Cortex of kidney (tissue), 1 donor: Measurements from ENCODE around the gene USP30.
A peak's percentile ranks its signal among the peaks of the same experiment; 100 is the strongest.
"Not testable (repeated sequence)": the region's sequence is repeated elsewhere in the genome, so short reads cannot be mapped to it uniquely, and the experiment has no call there.

ENCODE experiments used
- DNase-seq: peaks from one replicate; lab custom pipeline; 2025; lab: John Stamatoyannopoulos, UW

Gene USP30

GRCh38 chr12:109053382-109054123 is 1.2 kb downstream of the USP30 start:
- DNase-seq, result no peak

- DNase-seq, result not testable (repeated sequence)
These were observed 1.7 kb downstream of the USP30 start for GRCh38 chr12:109054124-109054513.

- no peak for DNase-seq
These were observed 2.1 kb downstream of the USP30 start for GRCh38 chr12:109054520-109054919.

- DNase-seq, result no peak
These were observed 4.5 kb downstream of the USP30 start for GRCh38 chr12:109056891-109057290.

- no peak for DNase-seq
These were observed 5.0 kb downstream of the USP30 start for GRCh38 chr12:109057376-109057775.

GRCh38 chr12:109058773-109059172 is 6.4 kb downstream of the USP30 start:
- no peak for DNase-seq

GRCh38 chr12:109064143-109064542 is 11.8 kb downstream of the USP30 start:
- no peak for DNase-seq

- no peak for DNase-seq
These were observed 12.9 kb downstream of the USP30 start for GRCh38 chr12:109065154-109065852.

GRCh38 chr12:109065853-109066193 is 13.4 kb downstream of the USP30 start:
- DNase-seq, result no peak

GRCh38 chr12:109069307-109070271 is 17.2 kb downstream of the USP30 start:
- DNase-seq, result no peak

GRCh38 chr12:109074866-109075265 is 22.5 kb downstream of the USP30 start:
- no peak for DNase-seq

GRCh38 chr12:109082751-109083150 is 30.4 kb downstream of the USP30 start:
- DNase-seq, result no peak

- no peak for DNase-seq
These were observed 32.0 kb downstream of the USP30 start for GRCh38 chr12:109084425-109084824.

- DNase-seq, result no peak
These were observed 33.2 kb downstream of the USP30 start for GRCh38 chr12:109085590-109085989.

GRCh38 chr12:109087250-109087649 is 34.9 kb downstream of the USP30 start:
- DNase-seq, result no peak

GRCh38 chr12:109088818-109089217 is 36.4 kb downstream of the USP30 start:
- no peak for DNase-seq

GRCh38 chr12:109089683-109090082 is 37.3 kb downstream of the USP30 start:
- DNase-seq, result no peak

- DNase-seq, result no peak
These were observed 40.2 kb downstream of the USP30 start for GRCh38 chr12:109092497-109093021.

- peak; percentile 79 for DNase-seq
These were observed 40.9 kb downstream of the USP30 start, which contains the start of gene ALKBH2 for GRCh38 chr12:109093022-109093918. ALKBH2 (minus strand) TSS chr12:109093472; CDS start chr12:109092786, 686 bp downstream.

GRCh38 chr12:109097140-109097434 is 44.7 kb downstream of the USP30 start:
- no peak for DNase-seq
